AG10803 (cell line): ENCODE results near the gene THRB.
A peak's percentile ranks its signal among the peaks of the same experiment; 100 is the strongest.

Experiments used
- DNase-seq: peaks from one replicate; pipeline ENCODE4 v3.0.0; 2010; ENCODE audit warnings: low read depth
- H3K4me3 ChIP-seq: 2 replicates; pipeline ENCODE4 v1.5.1; 2011; ENCODE audit warnings: mild to moderate bottlenecking, low read length, control low read depth
- CTCF ChIP-seq: conservative IDR thresholded peaks from 2 replicates; pipeline ENCODE4 v1.5.1; 2011; ENCODE audit warnings: mild to moderate bottlenecking, low read length, control low read depth, inconsistent platforms

The THRB gene

GRCh38 chr3:24332092-24332491 lies 162.6 kb downstream of the THRB start:
- DNase-seq = no peak
- no peak overlapping the region for H3K4me3 ChIP-seq
- TF ChIP-seq CTCF = no peak

GRCh38 chr3:24323272-24323671 lies 171.4 kb downstream of the THRB start:
- H3K4me3 ChIP-seq = no peak overlapping the region
- TF ChIP-seq CTCF = no peak
- DNase-seq = no peak

GRCh38 chr3:24320601-24321000 lies 174.0 kb downstream of the THRB start:
- no peak for TF ChIP-seq CTCF
- no peak overlapping the region for H3K4me3 ChIP-seq
- no peak for DNase-seq

DNA sequence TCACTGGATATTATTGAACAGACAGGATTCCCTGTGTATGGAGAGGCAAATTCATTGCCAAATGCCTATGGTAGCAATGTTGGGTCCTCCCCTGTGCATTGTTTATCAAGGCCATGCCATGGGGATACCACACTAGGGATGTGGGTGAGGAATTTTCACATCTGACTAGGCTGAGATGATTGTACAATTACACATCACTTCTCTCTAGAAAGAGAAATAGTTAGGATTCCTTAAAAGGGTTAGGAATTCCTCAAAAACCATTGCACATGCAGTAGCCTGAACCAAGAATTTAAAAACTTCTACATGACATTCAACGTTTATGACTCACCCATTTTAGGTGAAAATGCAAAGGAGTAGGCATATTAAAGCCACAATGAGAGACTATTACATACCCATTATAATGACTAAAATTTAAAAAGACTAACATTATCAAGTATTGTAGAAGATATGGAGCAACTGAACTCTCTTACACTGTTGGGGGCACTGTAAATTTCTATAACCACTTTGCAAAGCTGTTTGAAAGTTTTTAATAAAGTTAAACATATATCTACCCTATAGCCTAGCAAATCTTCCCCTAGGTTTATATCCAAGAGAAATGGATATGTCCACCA lies 175.9 kb downstream of the THRB start:
- no peak overlapping the region for H3K4me3 ChIP-seq
- DNase-seq = peak; percentile 69
- no peak for TF ChIP-seq CTCF

GRCh38 chr3:24316887-24317383 lies 177.7 kb downstream of the THRB start:
- DNase-seq = no peak
- no peak overlapping the region for H3K4me3 ChIP-seq
- no peak for TF ChIP-seq CTCF

DNA sequence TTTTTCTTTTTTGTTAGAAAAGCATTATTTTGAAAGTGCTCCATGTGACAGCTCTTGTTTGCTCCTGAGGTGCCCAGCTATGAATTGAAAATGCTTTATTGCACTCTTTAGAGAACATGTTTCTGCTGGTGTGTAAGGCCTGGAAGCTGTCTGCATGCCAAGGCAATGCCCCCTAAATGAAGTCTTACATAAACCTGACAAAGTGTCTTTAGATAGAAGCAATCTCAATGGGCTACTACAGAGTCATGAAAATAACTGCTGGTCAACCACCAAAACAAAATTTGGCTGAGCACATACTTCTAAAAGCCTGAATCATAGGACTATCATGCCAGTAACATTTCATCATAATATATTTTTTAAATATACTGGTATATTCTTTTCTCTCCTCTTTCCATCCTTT lies 178.7 kb downstream of the THRB start:
- no peak for TF ChIP-seq CTCF

GRCh38 chr3:24315356-24315755 lies 179.3 kb downstream of the THRB start:
- no peak overlapping the region for H3K4me3 ChIP-seq
- no peak for DNase-seq
- no peak for TF ChIP-seq CTCF

More for the DNA sequence above, 178.7 kb downstream of the THRB start:
- H3K4me3 ChIP-seq = no peak overlapping the region
- DNase-seq = peak; percentile 40
